H9 (cell line): ENCODE data around the gene PHAF1. TPM values are rescaled to one million over a fixed set of nuclear protein-coding genes. Genes with fewer than 3 reads are reported as not detected.

Source experiments
- DNase-seq: peaks from one replicate; pipeline ENCODE4 v3.0.0-alpha.2; 2017
- H2AFZ ChIP-seq: one replicate; pipeline ENCODE4 v1.6.1; 2013; ENCODE audit warnings: mild to moderate bottlenecking, low read length, control low read depth, moderate library complexity
- H2AK5ac ChIP-seq: 2 replicates; pipeline ENCODE4 v1.6.1; 2013; ENCODE audit warnings: low read length, control low read depth, mixed read lengths; ENCODE audit not compliant: insufficient read length
- H2BK120ac ChIP-seq: one replicate; pipeline ENCODE4 v1.6.1; 2013; ENCODE audit warnings: low read depth, mild to moderate bottlenecking, low read length, control low read depth, inconsistent platforms; ENCODE audit not compliant: poor library complexity, severe bottlenecking
- H2BK12ac ChIP-seq: 2 replicates; pipeline ENCODE4 v1.6.1; 2013; ENCODE audit warnings: low read length, control low read depth, mixed read lengths, low read depth; ENCODE audit not compliant: insufficient read length
- H2BK15ac ChIP-seq: 2 replicates; pipeline ENCODE4 v1.6.1; 2013; ENCODE audit warnings: low read depth, low read length, control low read depth
- H2BK20ac ChIP-seq: one replicate; pipeline ENCODE4 v1.6.1; 2013; ENCODE audit warnings: low read depth, mild to moderate bottlenecking, low read length, control low read depth, inconsistent platforms; ENCODE audit not compliant: poor library complexity, severe bottlenecking
- H2BK5ac ChIP-seq: 2 replicates; pipeline ENCODE4 v1.6.1; 2013; ENCODE audit warnings: low read length, control low read depth, mixed read lengths; ENCODE audit not compliant: insufficient read length
- H3K14ac ChIP-seq: 2 replicates; pipeline ENCODE4 v1.6.1; 2013; ENCODE audit warnings: low read length, control low read depth; ENCODE audit not compliant: insufficient read depth
- H3K18ac ChIP-seq: 2 replicates; pipeline ENCODE4 v1.6.1; 2013; ENCODE audit warnings: low read depth, mild to moderate bottlenecking, mixed read lengths, low read length, control low read depth; ENCODE audit not compliant: insufficient read length
- H3K23ac ChIP-seq: 2 replicates; pipeline ENCODE4 v1.6.1; 2013; ENCODE audit warnings: low read length, control low read depth, mixed read lengths, low read depth; ENCODE audit not compliant: insufficient read length
- H3K23me2 ChIP-seq: 2 replicates; pipeline ENCODE4 v1.6.1; 2013; ENCODE audit warnings: low read depth, mild to moderate bottlenecking, mixed read lengths, low read length, control low read depth; ENCODE audit not compliant: insufficient read length, poor library complexity, severe bottlenecking
- H3K27ac ChIP-seq: 2 replicates; pipeline ENCODE4 v1.5.1; 2013; ENCODE audit warnings: low read length, control low read depth, mixed read lengths, low read depth; ENCODE audit not compliant: insufficient read length
- H3K27me3 ChIP-seq: 2 replicates; pipeline ENCODE4 v1.6.1; 2013; ENCODE audit warnings: low read length, control low read depth, inconsistent platforms; ENCODE audit not compliant: insufficient read depth
- H3K4ac ChIP-seq: 2 replicates; pipeline ENCODE4 v1.6.1; 2013; ENCODE audit warnings: low read depth, mild to moderate bottlenecking, control low read depth, inconsistent platforms, low read length, moderate library complexity
- H3K4me1 ChIP-seq: 2 replicates; pipeline ENCODE4 v1.6.1; 2013; ENCODE audit warnings: low read length, control low read depth, inconsistent platforms; ENCODE audit not compliant: insufficient read depth
- H3K4me2 ChIP-seq: 2 replicates; pipeline ENCODE4 v1.6.1; 2013; ENCODE audit warnings: low read length, control low read depth, mixed read lengths; ENCODE audit not compliant: insufficient read length, insufficient read depth
- H3K56ac ChIP-seq: 2 replicates; pipeline ENCODE4 v1.6.1; 2013; ENCODE audit warnings: low read depth, mild to moderate bottlenecking, mixed read lengths, low read length, control low read depth; ENCODE audit not compliant: insufficient read length
- H3K79me1 ChIP-seq: 2 replicates; pipeline ENCODE4 v1.6.1; 2013; ENCODE audit warnings: low read depth, mild to moderate bottlenecking, moderate library complexity, low read length, control low read depth, inconsistent platforms; ENCODE audit not compliant: insufficient read depth, poor library complexity, severe bottlenecking
- H3K79me2 ChIP-seq: 2 replicates; pipeline ENCODE4 v1.6.1; 2013; ENCODE audit warnings: low read length, control low read depth, inconsistent platforms; ENCODE audit not compliant: insufficient read depth
- H3K9ac ChIP-seq: 2 replicates; pipeline ENCODE4 v1.6.1; 2013; ENCODE audit warnings: low read length, control low read depth, mixed read lengths; ENCODE audit not compliant: insufficient read length; ENCODE audit errors: extremely low read depth
- H3K9me3 ChIP-seq: one replicate; pipeline ENCODE4 v1.6.1; 2013; ENCODE audit warnings: low read depth, low read length, inconsistent platforms; ENCODE audit not compliant: control insufficient read depth
- H3T11ph ChIP-seq: one replicate; pipeline ENCODE4 v1.6.1; 2013; ENCODE audit warnings: mild to moderate bottlenecking, low read length, control low read depth, inconsistent platforms
- H4K20me1 ChIP-seq: one replicate; pipeline ENCODE4 v1.6.1; 2013; ENCODE audit not compliant: control insufficient read depth, insufficient read length, insufficient read depth
- H4K5ac ChIP-seq: 2 replicates; pipeline ENCODE4 v1.6.1; 2013; ENCODE audit warnings: low read depth, mild to moderate bottlenecking, mixed read lengths, low read length, control low read depth; ENCODE audit not compliant: insufficient read length
- H4K8ac ChIP-seq: replicated peaks from 2 replicates; pipeline ENCODE4 v1.6.1; 2013; ENCODE audit warnings: low read length, control low read depth, mixed read lengths, low read depth; ENCODE audit not compliant: insufficient read length
- H4K91ac ChIP-seq: 2 replicates; pipeline ENCODE4 v1.6.1; 2013; ENCODE audit warnings: low read depth, mild to moderate bottlenecking, moderate library complexity, mixed read lengths, low read length, control low read depth; ENCODE audit not compliant: insufficient read length
- H3K27ac Mint-ChIP-seq, 3 experiments: 2 replicates in 2 of 3; 3 replicates in 1 of 3; pipeline ENCODE4 v1.8.0; 2020 to 2021; ENCODE audit warnings: mixed read lengths in 3 of 3, mild to moderate bottlenecking in 1 of 3, moderate library complexity in 1 of 3
- H3K27me3 Mint-ChIP-seq: 2 replicates; pipeline ENCODE4 v1.8.0; 2021; ENCODE audit warnings: low read depth, mild to moderate bottlenecking, moderate library complexity, mixed read lengths
- H3K36me3 Mint-ChIP-seq, 3 experiments: 2 replicates in 2 of 3; 3 replicates in 1 of 3; pipeline ENCODE4 v1.8.0; 2020 to 2021; ENCODE audit warnings: low read depth in 3 of 3, mixed read lengths in 3 of 3; ENCODE audit not compliant: insufficient read depth in 1 of 3
- H3K4me1 Mint-ChIP-seq, 2 experiments: 2 replicates each; pipeline ENCODE4 v1.8.0; 2020; ENCODE audit warnings: mixed read lengths in 2 of 2
- H3K4me3 Mint-ChIP-seq, 2 experiments: 2 replicates in 1 of 2; 3 replicates in 1 of 2; pipeline ENCODE4 v1.8.0; 2020 to 2021; ENCODE audit warnings: mild to moderate bottlenecking in 2 of 2, mixed read lengths in 2 of 2, moderate library complexity in 1 of 2
- H3K9me3 Mint-ChIP-seq, 2 experiments: 2 replicates in 1 of 2; 3 replicates in 1 of 2; pipeline ENCODE4 v1.8.0; 2020; ENCODE audit warnings: mild to moderate bottlenecking in 2 of 2, mixed read lengths in 2 of 2, moderate library complexity in 1 of 2
- WGBS: extraction: QIAGEN DNeasy Blood & Tissue Kit; methylation state at CpG from one replicate; pipeline ENCODE4 v1.1.7; 2013; ENCODE audit warnings: missing lambda C conversion rate, low lambda C conversion rate, mixed read lengths; ENCODE audit not compliant: insufficient read length; ENCODE audit errors: extremely low coverage; 5-methylcytosine and 5-hydroxymethylcytosine counted together
- total RNA-seq: library from RNA; stranded (reverse); gene quantifications from 2 replicates; pipeline ENCODE4 v1.2.1, GENCODE V29; 2021
- TF ChIP-seq, protein P1 (sequence below): fragments of 200-600 bp; sonication (generic); conservative IDR thresholded peaks from 3 replicates; pipeline ENCODE4 v1.8.0; 2021; ENCODE audit warnings: antibody characterized with exemption, mild to moderate bottlenecking

The PHAF1 gene
- total RNA-seq, 1 experiment from 2014 or later, result 18.8 TPM

DNA sequence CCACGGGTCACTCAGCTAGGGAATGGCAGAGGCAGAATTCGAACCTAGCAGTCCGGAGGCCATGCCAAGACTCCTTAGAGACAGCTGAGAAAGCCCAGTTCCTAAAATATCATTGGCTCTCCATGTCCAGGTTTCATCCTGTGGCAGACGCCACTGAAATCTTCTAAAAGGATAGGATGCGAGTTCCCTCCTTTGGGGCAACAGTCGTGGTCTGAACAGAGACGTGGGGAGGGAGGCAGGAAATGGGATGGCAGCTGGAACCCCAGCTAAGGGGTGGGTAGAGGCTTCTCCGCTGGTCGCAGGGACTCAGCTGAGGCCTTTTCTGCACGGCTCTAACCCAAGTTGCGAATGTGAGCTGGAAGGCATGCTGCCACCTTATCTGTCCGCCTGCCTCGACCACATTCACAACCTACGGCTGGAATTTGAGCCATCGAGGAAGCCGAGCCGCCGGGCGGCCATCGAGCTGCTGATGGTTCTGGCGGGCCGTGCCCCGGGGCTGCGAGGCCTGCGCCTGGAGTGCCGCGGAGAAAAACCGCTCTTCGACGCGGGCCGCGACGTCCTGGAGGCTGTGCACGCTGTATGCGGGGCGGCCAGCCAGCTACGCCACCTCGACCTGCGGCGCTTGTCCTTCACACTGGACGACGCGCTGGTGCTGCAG, 52.9 kb downstream of the PHAF1 start:
- no peak overlapping the region for H2BK12ac ChIP-seq
- Mint-ChIP-seq H3K27me3 (peaks cover 99% of the 10 kb centered on the region), H3K4me3 (peak overlapping the region in 1 of 2 experiments; percentile 68; a peak in 3 of 5 replicates), H3K9me3 (peaks cover 2 to 3% of the 10 kb centered on the region in 2 experiments; a peak in 2 of 5 replicates), H3K4me1 (peaks cover 9 to 42% of the 10 kb centered on the region in 2 experiments), H3K27ac (no peak overlapping the region), H3K36me3 (no peaks in the 10 kb centered on the region; a peak in 1 of 7 replicates)
- H3K14ac ChIP-seq, result no peak overlapping the region
- no peak for DNase-seq
- no peaks in the 10 kb centered on the region for H3K4me1 ChIP-seq
- no peaks in the 10 kb centered on the region for H3K79me1 ChIP-seq
- H3K18ac ChIP-seq, result no peak overlapping the region
- peak overlapping the region; percentile 20 for H3K4me2 ChIP-seq
- TF ChIP-seq, protein P1, sequence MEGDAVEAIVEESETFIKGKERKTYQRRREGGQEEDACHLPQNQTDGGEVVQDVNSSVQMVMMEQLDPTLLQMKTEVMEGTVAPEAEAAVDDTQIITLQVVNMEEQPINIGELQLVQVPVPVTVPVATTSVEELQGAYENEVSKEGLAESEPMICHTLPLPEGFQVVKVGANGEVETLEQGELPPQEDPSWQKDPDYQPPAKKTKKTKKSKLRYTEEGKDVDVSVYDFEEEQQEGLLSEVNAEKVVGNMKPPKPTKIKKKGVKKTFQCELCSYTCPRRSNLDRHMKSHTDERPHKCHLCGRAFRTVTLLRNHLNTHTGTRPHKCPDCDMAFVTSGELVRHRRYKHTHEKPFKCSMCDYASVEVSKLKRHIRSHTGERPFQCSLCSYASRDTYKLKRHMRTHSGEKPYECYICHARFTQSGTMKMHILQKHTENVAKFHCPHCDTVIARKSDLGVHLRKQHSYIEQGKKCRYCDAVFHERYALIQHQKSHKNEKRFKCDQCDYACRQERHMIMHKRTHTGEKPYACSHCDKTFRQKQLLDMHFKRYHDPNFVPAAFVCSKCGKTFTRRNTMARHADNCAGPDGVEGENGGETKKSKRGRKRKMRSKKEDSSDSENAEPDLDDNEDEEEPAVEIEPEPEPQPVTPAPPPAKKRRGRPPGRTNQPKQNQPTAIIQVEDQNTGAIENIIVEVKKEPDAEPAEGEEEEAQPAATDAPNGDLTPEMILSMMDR, result no peak
- H3K4ac ChIP-seq, result no peak overlapping the region
- H3K56ac ChIP-seq, result no peak overlapping the region
- no peak overlapping the region for H2BK5ac ChIP-seq
- no peak overlapping the region for H2BK120ac ChIP-seq
- H3K27me3 ChIP-seq, result peaks cover 95% of the 10 kb centered on the region
- H4K8ac ChIP-seq, result no peak overlapping the region
- H3T11ph ChIP-seq, result no peak overlapping the region
- H4K20me1 ChIP-seq, result no peaks in the 10 kb centered on the region
- no peaks in the 10 kb centered on the region for H3K79me2 ChIP-seq
- H3K9me3 ChIP-seq, result no peaks in the 10 kb centered on the region
- no peak overlapping the region for H3K9ac ChIP-seq
- peaks cover 14% of the 10 kb centered on the region for H3K23me2 ChIP-seq
- no CpG with 5 or more reads among the region's 44 CpGs for WGBS
- no peak overlapping the region for H2BK20ac ChIP-seq
- no peak overlapping the region for H3K23ac ChIP-seq
- no peak overlapping the region for H4K5ac ChIP-seq
- H4K91ac ChIP-seq, result no peak overlapping the region
- no peak overlapping the region for H2AK5ac ChIP-seq
- H2AFZ ChIP-seq, result no peak overlapping the region
- H2BK15ac ChIP-seq, result no peak overlapping the region
- no peak overlapping the region for H3K27ac ChIP-seq
